HAP-1 (cell line): ENCODE measurements around the gene RNF166.

Experiments used
- DNase-seq, 2 experiments: peaks; one replicate each; pipeline ENCODE4 v3.0.0-alpha.2; 2016 to 2020; ENCODE audit warnings: low spot score in 2 of 2
- H3K27me3 ChIP-seq: fragments of 250-450 bp; sonication (Bioruptor Pico); 2 replicates; pipeline ENCODE4 v1.5.1; 2020; ENCODE audit warnings: low read depth, mild to moderate bottlenecking, moderate library complexity
- H3K36me3 ChIP-seq: fragments of 250-450 bp; sonication (Bioruptor Pico); replicated peaks from 2 replicates; pipeline ENCODE4 v1.5.1; 2020; ENCODE audit warnings: mild to moderate bottlenecking
- H3K4me1 ChIP-seq: fragments of 250-450 bp; sonication (Bioruptor Pico); 2 replicates; pipeline ENCODE4 v1.5.1; 2020; ENCODE audit warnings: mild to moderate bottlenecking
- H3K4me3 ChIP-seq: fragments of 250-450 bp; sonication (Bioruptor Pico); 2 replicates; pipeline ENCODE4 v1.5.1; 2020; ENCODE audit warnings: mild to moderate bottlenecking, moderate library complexity
- H3K9me3 ChIP-seq: fragments of 250-450 bp; sonication (Bioruptor Pico); 2 replicates; pipeline ENCODE4 v1.5.1; 2020; ENCODE audit warnings: mild to moderate bottlenecking, moderate library complexity
- in situ Hi-C: fragments of 300-500 bp; cut with MboI; formaldehyde crosslinking; loops from 3 replicates; pipeline ENCODE4 v1.14.3; 2020; ENCODE audit warnings: low sequenced_read_pairs, inconsistent platforms, mixed read lengths

The RNF166 gene

DNA sequence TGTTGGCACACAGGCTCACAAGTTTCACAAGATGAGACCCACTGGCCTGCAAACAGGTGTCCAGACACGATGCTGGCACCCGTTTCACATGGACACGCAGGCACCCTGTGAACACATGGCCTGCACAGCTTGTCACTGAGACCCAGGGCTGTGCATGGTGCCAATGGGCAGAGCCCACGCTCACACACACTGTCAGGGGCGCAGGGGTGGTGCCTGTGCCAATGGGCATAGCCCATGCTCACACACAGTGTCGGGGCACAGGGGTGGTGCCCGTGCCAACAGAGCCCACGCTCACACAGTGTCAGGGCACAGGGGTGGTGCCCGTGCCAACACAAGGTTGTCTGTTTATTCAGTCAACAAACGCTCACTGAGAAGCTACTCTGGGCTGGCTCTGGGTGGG, 29.4 kb upstream of the RNF166 start:
- H3K27me3 ChIP-seq = no peaks in the 10 kb centered on the region
- in situ Hi-C loops = no loop called here
- DNase-seq = no peak
- H3K4me1 ChIP-seq = no peaks in the 10 kb centered on the region
- no peak overlapping the region for H3K4me3 ChIP-seq
- no peaks in the 10 kb centered on the region for H3K9me3 ChIP-seq
- H3K36me3 ChIP-seq = peaks cover 76% of the 10 kb centered on the region

DNA sequence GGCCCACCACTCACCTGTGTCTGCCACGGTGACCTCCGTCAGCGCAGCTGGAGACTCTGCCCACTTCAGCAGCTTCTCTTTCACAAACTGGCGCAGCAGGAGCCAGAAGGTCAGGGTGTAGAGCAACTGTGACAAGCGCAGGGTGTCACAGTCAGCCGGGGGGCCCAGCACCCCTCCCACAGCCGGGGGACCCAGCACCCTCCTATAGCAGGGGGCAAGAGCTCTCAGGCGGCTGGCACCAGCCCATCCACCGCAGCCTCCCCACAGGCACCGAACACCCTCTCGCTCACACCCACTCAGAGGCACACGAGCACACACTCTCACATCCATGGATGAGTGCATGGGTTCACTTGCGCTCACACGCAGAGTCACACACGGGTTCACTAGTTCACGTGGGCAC, 28.9 kb upstream of the RNF166 start:
- no peaks in the 10 kb centered on the region for H3K4me1 ChIP-seq
- no peaks in the 10 kb centered on the region for H3K9me3 ChIP-seq
- peaks cover 73% of the 10 kb centered on the region for H3K36me3 ChIP-seq
- no peak overlapping the region for H3K4me3 ChIP-seq
- H3K27me3 ChIP-seq = no peaks in the 10 kb centered on the region
- no peak for DNase-seq
- in situ Hi-C loops = no loop called here

DNA sequence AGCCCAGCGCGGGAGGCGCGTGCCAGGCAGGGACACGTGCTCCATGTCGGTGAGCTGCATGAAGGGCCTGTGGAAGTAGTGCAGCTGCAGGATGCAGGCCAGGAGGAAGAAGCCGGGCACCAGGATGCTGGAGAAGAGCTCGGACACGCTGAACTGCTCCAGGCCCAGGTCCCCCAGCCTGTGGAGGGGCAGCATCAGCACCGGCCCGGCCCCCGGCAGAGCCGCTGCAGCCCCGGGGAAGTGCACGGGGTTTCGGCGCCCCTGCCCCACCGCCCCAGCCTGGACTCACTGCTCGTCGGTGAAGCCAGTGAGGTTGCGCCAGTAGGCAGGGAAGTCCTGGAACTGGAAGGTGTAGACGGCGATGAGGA, 28.1 kb upstream of the RNF166 start:
- H3K4me3 ChIP-seq = no peak overlapping the region
- DNase-seq = no peak
- H3K36me3 ChIP-seq = peaks cover 72% of the 10 kb centered on the region
- H3K4me1 ChIP-seq = no peaks in the 10 kb centered on the region
- in situ Hi-C loops = no loop called here
- no peaks in the 10 kb centered on the region for H3K9me3 ChIP-seq
- no peaks in the 10 kb centered on the region for H3K27me3 ChIP-seq

DNA sequence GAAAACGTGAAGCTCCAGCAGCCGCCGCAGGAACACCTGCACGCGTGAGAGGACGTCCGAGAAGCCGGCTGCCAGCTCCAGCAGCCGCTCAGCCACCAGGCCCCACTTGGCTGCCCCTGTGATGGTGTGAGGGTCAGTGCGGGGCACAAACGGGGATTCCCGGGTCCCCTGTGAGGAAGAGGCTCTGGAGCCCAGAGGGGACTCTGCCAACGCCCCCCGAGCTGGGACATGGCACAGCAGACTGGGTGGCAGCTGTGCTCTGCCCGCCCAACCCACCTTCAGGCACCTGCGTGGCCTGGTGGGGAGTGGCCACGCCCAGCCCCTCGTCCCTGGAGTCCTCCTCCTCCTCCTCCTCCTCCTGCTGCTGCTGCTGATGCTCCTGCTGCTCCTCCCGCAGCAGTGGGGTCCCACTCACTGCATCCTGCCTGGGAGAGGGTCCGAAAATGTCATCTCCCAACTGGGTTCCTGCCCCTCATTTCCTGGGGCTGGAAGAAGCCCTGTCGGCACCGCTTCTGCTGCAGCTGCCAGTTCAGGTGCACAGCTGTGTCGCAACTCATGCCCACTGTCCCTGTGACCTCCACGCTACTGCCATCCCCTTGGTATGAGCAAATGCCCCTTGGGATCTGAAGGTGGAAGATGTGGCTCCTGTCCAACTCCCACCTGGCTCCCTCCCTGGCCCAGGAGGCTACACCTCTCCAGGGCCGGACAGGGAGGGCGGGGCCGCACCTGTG, 27.6 kb upstream of the RNF166 start:
- Histone ChIP-seq H3K4me1 (no peaks in the 10 kb centered on the region), H3K27me3 (no peaks in the 10 kb centered on the region), H3K36me3 (peaks cover 72% of the 10 kb centered on the region), H3K9me3 (no peaks in the 10 kb centered on the region), H3K4me3 (no peak overlapping the region)
- DNase-seq = no peak
- in situ Hi-C loops = no loop called here

DNA sequence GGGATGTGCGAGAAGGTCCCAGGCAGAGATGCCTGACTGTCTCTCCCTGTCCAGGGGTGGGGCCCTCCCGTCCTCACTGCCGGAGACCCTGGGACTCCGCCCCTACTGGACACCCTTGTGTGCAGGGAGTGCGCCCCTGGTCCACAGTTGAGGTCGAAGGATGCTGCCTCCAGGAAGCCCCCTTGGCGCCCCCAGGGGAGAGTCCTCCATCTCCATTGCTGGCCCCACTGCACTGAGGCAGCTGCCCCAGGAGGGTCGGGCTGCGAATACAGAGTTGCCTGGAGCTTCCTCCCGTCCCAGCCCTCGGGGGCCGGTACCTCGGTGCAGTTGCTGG, 26.7 kb upstream of the RNF166 start:
- Histone ChIP-seq H3K9me3 (no peaks in the 10 kb centered on the region), H3K4me3 (no peak overlapping the region), H3K36me3 (peaks cover 66% of the 10 kb centered on the region), H3K27me3 (no peaks in the 10 kb centered on the region), H3K4me1 (no peaks in the 10 kb centered on the region)
- in situ Hi-C loops = no loop called here
- no peak for DNase-seq

DNA sequence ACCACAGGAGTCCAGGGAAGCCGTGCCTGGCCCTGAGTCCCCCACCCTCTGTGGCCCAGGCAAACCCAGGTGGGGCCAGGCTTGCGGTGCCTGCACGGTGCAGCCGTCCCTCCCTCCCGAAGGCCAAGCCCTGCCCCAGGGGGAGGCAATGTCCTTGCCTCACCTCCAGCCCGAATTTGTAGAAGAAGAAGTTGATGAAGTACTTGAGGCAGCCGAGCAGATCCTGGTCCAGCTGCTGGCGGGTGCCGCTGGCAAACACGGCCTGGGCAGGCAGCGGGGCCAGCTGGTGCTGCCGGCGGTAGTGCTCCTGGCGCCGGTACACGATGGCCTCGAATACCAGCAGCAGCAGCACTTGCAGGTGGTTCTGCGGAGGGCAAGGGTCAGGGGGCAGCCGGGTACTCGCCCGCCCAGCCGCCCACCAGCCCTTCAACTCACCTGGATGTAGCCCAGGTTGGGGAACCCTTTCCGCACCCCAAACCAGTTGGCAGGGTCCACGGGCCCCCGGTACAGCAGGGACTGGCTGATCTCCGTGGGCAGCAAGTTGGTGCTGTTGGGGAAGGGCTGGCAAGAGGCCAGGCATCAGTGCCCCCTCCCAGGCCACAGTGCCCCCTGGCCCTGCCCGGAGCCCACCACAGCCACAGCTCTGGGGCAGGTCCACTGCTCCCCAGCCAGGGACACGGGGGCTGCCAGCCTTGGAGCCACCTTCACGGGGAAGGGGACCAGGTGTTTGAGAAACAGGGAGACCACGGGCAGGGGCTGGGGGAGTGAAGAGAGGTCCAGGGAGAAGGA, 26.2 kb upstream of the RNF166 start:
- Histone ChIP-seq H3K4me3 (no peak overlapping the region), H3K4me1 (no peaks in the 10 kb centered on the region), H3K9me3 (no peaks in the 10 kb centered on the region), H3K36me3 (peaks cover 66% of the 10 kb centered on the region), H3K27me3 (no peaks in the 10 kb centered on the region)
- in situ Hi-C loops = no loop called here
- no peak for DNase-seq

DNA sequence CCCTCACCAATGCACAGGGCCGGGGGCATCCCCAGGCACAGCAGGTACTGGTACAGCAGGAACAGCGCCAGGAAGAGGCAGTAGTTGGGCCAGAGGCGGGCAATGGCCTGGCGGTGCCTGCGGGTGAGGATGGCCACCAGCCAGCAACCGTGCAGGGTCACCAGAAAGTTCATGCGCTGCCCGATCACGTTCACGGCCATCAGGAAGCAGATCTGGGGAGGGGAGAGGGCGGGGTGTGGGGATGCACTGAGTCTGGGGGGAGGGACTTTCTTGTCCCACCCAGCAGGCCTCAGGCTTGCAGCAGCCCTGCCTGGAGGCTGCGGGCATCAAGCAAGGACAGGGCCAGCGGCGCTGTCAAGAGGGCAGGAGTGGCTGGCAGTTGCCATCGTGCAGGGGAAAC, 25.5 kb upstream of the RNF166 start:
- peaks cover 65% of the 10 kb centered on the region for H3K36me3 ChIP-seq
- H3K4me3 ChIP-seq = no peak overlapping the region
- DNase-seq = no peak
- H3K4me1 ChIP-seq = no peaks in the 10 kb centered on the region
- no peaks in the 10 kb centered on the region for H3K9me3 ChIP-seq
- in situ Hi-C loops = no loop called here
- H3K27me3 ChIP-seq = no peaks in the 10 kb centered on the region

DNA sequence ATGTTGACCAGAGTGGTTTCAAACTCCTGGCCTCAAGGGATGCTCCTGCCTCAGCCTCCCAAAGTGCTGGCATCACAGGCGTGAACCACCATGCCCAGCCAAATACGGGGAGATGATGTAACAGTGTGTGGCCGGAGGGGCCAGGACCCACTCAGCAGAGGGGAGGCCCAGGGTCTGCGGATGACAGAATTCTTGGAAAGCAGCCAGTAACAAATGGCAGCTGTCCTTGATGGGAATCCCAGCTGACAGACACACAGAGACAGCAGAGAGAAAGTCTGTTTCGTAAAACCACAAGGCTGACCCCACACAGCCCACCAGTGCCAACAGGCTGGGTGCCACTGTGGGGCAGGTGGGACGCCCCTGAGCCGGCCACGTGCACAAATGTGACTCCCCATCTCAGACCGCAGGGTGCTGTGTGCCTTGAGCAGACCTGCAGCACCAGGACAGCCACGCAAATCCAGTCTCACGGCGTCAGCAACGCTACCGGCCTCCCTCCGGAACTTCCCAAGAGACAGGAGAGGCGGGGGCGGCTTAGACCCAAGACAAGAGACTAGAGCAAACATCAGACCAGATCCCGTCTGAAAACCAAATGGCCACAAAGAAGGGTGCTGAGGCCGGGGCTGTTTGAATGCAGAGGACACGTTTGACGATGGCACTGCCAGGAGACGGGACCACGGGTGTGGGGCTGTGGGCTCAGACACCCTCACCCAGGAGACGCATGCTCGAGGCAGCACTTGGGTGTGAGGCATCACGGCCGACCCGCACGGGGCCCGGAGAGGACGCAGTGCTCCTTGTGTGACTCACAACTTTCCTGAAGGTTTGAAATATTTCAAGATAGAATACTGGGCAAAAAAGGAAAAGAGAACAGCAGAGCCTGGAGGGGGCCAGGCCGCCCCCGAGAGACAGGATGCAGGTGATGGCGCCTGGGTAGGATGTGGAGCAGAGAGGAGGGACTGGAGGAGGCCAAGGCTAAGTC, 24.7 kb upstream of the RNF166 start:
- in situ Hi-C loops = no loop called here

DNA sequence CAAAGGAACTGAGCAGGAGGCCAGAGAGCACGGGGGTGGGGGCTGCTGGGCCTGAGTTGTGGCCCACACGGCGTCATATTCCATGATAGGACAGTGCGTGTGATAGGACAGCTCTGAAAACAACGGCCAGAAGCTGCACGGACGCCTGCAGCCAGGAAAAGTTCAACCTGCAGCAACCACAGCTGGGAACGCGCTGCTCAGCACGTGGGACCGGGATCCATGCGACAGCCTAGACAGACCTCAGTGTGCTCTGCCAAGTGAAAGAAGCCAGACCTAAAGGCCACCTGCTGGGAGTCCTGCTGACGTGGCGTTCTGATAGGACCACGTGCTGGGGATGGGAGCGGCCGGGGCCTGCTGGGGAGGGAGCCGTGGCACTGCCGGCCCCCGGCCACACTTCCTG, 21.7 kb upstream of the RNF166 start:
- Histone ChIP-seq H3K27me3 (no peaks in the 10 kb centered on the region), H3K9me3 (no peaks in the 10 kb centered on the region), H3K4me3 (no peak overlapping the region), H3K4me1 (no peaks in the 10 kb centered on the region), H3K36me3 (peaks cover 68% of the 10 kb centered on the region)
- DNase-seq = no peak
- in situ Hi-C loops = no loop called here

More for the DNA sequence above, 24.7 kb upstream of the RNF166 start:
- DNase-seq = no peak
- peaks cover 69% of the 10 kb centered on the region for H3K36me3 ChIP-seq
- H3K27me3 ChIP-seq = no peaks in the 10 kb centered on the region
- H3K4me3 ChIP-seq = no peak overlapping the region
- H3K4me1 ChIP-seq = no peaks in the 10 kb centered on the region
- H3K9me3 ChIP-seq = no peaks in the 10 kb centered on the region

DNA sequence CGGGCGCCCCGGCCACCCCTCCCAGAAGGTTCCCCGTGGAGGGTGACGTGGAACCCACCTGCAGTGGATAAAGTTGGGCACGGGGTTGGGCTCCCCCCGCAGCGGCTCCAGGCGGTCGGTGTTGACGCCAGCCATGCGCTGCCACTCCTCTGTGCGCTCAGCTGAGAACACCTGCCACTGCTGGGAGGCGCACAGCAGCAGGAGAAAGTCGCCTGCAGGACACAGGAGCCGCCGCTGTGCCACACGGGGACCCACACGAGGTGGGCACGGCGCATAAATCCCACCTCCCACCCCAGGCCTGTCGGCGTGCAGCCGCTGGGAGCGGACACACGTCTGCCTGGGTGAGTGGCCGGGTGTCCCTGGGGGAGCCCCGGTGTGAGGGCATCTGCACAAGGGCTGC, 20.8 kb upstream of the RNF166 start:
- in situ Hi-C loops = no loop called here

DNA sequence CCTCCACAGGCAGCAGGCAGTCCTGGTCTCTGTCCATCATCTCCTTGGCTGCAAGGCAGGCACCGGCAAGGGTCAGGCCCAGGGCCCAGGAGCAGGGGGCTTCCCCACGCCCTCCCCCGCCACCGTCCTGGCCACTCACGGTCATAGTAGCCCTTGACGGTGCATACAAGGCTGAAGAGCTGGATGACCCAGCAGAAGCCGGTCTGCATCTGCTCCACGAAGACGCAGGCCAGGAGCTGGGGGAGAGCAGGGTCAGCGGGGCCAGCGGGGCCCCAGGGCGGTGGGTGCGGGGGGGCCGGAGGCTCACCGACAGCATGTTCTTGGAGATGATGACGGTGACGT, 20.2 kb upstream of the RNF166 start:
- peaks cover 69% of the 10 kb centered on the region for H3K36me3 ChIP-seq
- H3K4me3 ChIP-seq = no peak overlapping the region
- no peak for DNase-seq
- no peaks in the 10 kb centered on the region for H3K9me3 ChIP-seq
- in situ Hi-C loops = no loop called here
- H3K4me1 ChIP-seq = no peaks in the 10 kb centered on the region
- H3K27me3 ChIP-seq = no peaks in the 10 kb centered on the region

More for the DNA sequence above, 20.8 kb upstream of the RNF166 start:
- no peak for DNase-seq
- H3K4me1 ChIP-seq = no peaks in the 10 kb centered on the region
- H3K4me3 ChIP-seq = no peak overlapping the region
- H3K36me3 ChIP-seq = peaks cover 66% of the 10 kb centered on the region
- no peaks in the 10 kb centered on the region for H3K9me3 ChIP-seq
- H3K27me3 ChIP-seq = no peaks in the 10 kb centered on the region

DNA sequence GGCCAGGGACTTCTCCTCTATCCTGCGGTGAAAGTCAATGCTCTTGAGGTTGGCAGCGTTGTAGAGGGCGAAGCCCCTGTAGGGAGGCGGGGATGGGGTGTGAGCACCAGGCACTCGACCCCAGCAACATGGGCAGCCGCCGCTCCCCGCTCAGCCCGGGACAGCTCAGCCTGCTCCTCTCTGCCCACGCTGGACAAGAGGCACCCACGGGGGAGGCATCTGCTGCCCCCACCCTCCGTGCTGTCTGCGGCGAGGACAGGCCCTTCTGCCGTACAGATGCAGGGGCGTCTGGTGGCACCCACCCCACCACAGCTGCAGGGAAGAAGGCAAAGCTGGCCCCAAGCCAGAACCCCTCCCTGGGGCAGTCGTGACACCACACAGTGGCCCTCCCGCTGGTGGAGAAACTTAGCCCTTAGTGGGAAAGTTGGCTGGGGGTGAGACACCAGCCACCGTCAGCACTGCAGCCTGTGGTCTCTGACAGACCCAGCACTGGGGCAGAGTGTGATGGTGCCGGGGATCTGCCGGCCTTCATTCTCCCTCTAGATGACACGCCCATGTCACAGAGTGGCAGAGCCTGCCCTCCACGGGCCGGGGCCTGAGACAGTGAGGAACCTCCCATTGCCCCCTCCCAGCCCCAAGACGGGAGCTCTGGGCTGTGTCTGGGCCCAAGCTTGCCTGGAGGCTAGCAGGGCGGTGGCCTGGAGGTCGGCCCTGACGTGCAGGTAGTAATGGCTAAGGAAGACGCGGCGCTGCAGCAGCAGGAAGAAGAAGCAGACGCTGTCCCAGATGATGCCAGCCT, 19.6 kb upstream of the RNF166 start:
- Histone ChIP-seq H3K4me1 (no peaks in the 10 kb centered on the region), H3K36me3 (peaks cover 69% of the 10 kb centered on the region), H3K9me3 (no peaks in the 10 kb centered on the region), H3K27me3 (no peaks in the 10 kb centered on the region), H3K4me3 (no peak overlapping the region)
- in situ Hi-C loops = no loop called here
- DNase-seq = no peak

DNA sequence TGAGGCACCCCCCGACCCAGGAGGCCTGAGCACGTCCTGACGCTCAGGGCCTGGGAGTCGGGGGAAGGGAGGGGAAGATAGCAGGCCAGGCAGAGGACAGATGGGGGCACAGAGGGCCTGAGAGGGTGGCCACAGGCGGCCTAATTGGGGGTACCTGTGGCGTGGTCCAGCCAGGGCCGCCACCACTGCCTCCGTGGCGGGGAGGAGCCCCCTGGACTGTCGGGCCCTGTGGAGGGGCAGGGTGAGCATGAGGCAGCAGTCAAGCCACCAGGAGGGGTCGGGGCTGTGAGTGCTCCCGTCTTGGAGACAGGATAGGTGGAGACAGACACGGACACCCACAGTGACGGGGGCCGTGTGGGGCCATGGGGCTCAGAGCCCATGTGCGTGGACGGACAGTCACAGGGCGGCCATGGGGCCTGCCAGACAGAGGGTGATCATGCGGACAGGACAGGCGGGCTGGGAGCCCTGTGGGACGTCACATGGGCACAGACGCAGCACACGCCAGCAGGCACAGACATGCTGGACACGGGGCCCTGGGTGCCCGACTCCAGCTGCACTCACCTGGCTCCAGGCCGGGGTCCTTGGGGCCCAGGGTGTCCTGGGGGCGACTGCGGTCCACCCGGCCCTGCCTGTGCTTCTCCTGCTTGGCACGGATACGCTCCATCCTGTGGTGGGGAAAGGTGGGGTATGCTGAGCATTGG, 18.8 kb upstream of the RNF166 start:
- Histone ChIP-seq H3K4me3 (no peak overlapping the region), H3K4me1 (no peaks in the 10 kb centered on the region), H3K27me3 (no peaks in the 10 kb centered on the region), H3K9me3 (no peaks in the 10 kb centered on the region), H3K36me3 (peaks cover 71% of the 10 kb centered on the region)
- DNase-seq = no peak
- in situ Hi-C loops = no loop called here
